HG03159 (cell line): ENCODE results near the gene C6orf52.

ENCODE experiments used
- ATAC-seq: cut with Tn5 transposase; IDR thresholded peaks from one replicate; pipeline ENCODE4 v1.9.1; 2021; ENCODE audit warnings: mild to moderate bottlenecking, moderate library complexity; ENCODE audit not compliant: unreplicated experiment

Gene C6orf52

GRCh38 chr6:10658910-10659698, 35.3 kb downstream of the C6orf52 start:
- no peak for ATAC-seq

DNA sequence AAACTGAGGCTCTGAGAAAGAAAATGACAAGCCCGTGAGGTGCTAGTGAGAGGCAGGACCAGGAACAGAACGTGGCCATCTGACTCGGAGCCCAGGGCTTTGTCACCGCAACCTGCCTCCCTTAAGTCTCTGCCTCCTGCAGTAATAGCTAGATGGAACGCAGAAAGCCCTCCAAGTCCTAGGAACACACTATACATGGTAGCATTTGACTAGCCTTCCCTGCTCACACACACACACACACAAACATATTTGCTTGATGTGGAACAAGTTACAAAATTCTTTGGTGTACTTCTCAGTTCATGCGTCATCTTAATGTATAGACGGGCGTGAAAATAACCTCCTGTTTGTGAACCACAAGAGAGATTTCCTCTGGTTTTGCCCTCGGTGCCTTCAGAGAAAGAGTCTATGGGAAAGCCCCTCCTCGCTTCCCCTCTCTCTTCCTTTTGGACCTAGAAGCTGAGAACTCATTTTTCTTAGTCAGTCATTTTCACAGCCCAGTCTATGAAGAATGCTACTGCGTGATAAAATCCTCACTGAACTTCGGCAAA, 38.8 kb downstream of the C6orf52 start:
- no peak for ATAC-seq

GRCh38 chr6:10644225-10644624, 50.2 kb downstream of the C6orf52 start:
- ATAC-seq, result no peak

- peak; percentile 96 for ATAC-seq
Observed at GRCh38 chr6:10643201-10643651, 51.2 kb downstream of the C6orf52 start.

- ATAC-seq, result no peak
Observed at GRCh38 chr6:10641528-10641927, 52.9 kb downstream of the C6orf52 start.

DNA sequence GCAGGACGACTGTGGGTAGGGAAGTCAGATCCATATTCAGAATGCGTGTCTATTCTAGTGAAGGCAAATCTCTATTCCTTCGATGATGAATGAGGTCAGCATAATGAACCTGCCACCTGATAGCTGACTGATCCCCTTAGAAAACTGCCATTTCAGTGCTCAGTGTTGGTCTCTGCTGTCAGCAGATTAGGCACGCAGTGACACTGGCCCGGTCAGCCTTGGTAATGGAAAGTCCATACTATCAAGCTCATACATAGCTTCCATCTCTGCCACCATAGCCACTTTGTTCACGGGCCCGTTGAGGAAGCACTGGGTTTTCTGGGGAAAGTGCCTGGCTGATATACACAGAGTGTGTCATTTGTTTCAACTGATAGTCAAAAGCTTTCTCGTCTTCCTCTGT, 54.0 kb downstream of the C6orf52 start:
- no peak for ATAC-seq

DNA sequence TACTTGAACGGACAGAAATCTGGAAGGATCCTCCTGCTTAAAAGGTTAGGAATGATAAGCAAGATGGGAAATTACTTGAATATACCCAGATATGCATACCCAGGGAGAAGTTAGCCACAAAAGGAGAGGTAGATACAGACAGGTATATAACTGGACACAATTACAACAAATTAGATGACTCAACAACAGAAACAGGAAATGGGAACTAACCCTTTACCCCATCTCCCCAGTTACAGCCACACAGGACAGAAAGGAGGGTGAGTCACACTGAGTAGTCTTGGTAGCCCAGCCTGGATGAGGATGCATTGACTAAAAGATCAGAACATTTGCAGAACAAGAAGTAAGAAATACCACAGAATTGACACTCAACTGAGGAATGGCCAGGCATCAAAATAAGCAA, 61.2 kb downstream of the C6orf52 start:
- ATAC-seq, result peak; percentile 99

DNA sequence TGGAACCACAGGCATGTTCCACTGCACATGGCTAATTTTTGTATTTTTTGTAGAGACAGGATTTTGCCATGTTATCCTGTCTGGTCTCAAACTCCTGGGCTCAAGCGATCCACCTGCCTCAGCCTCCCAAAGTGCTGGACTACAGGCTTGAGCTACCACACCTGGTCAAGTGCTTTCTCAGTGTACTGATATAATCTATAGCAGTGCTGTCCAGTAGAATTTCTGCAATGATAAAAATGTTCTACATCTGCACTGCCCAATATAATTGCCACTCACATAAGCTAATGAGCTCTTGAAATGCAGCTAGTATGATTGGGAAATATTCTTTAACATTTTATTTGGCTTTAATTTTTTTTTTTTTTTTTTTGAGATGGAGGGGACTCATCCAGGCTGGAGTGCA, 64.2 kb downstream of the C6orf52 start:
- ATAC-seq, result no peak

DNA sequence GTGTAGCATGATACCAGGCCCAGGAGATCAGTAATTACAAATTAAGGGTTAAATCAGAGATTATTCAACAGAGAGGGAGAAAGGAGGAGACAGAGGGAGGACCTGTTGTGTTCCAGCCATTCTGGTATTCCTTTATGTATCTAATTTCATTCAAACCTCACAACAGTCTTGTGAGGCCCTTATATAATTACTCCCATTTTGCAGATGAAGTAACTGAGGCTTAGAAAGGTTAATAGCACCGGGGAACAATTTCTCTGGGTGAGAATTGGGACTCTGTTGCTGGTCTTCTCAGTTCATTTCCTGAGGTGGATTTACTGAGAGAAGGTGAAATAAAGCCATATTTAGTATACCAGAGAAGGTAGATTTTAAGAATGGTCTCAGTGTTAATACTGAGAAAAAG, 66.6 kb downstream of the C6orf52 start:
- ATAC-seq, result no peak

GRCh38 chr6:10626154-10626741, 68.2 kb downstream of the C6orf52 start:
- ATAC-seq, result no peak

DNA sequence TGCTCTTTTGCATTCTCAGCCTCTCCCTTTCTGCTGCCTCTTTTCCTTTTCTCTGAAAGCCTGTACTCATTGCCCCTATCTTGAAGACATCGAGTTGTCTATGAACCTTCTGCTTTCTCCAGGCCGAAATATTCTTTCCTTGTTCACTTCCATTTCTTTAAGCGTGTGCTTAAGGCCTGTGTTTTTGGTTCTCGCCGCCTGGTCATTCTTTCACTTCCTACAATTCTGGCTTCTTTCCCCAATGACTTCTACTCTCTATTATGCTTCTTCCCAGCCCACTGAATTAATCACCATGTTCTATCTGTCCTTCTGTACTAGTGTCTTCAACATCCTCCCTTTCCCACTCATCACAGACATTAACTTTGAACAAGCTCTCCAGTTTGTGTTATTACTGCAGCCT, 69.6 kb downstream of the C6orf52 start:
- no peak for ATAC-seq

GRCh38 chr6:10621847-10622246, 72.6 kb downstream of the C6orf52 start:
- no peak for ATAC-seq
